Muscle layer of duodenum (tissue), 2 donors: Measurements from ENCODE around the gene D2HGDH.

Experiments
- H3K27ac ChIP-seq: one replicate; pipeline ENCODE4 v1.7.0; 2013; ENCODE audit warnings: mild to moderate bottlenecking, low read length
- H3K27me3 ChIP-seq: one replicate; pipeline ENCODE4 v1.7.0; 2013; ENCODE audit warnings: low read depth, mild to moderate bottlenecking, control low read depth, low read length
- H3K36me3 ChIP-seq, 2 donors: one replicate each; pipeline ENCODE4 v1.7.0; 2013; ENCODE audit warnings: low read length in 2 of 2, control low read depth in 1 of 2, mild to moderate bottlenecking in 1 of 2; ENCODE audit not compliant: insufficient read depth in 2 of 2, control insufficient read depth in 1 of 2
- H3K4me1 ChIP-seq, 2 donors: one replicate each; pipeline ENCODE4 v1.7.0; 2013; ENCODE audit warnings: low read length in 2 of 2, mild to moderate bottlenecking in 2 of 2, control low read depth in 1 of 2, moderate library complexity in 1 of 2; ENCODE audit not compliant: insufficient read depth in 2 of 2, control insufficient read depth in 1 of 2
- H3K4me3 ChIP-seq, 2 donors: one replicate each; pipeline ENCODE4 v1.7.0; 2013; ENCODE audit warnings: low read length in 2 of 2, low read depth in 1 of 2, mild to moderate bottlenecking in 1 of 2
- H3K9me3 ChIP-seq, 2 donors: one replicate each; pipeline ENCODE4 v1.7.0; 2013; ENCODE audit warnings: low read length in 2 of 2, control low read depth in 1 of 2, mild to moderate bottlenecking in 1 of 2; ENCODE audit not compliant: control insufficient read depth in 1 of 2
- donor health status: healthy.

D2HGDH gene

DNA sequence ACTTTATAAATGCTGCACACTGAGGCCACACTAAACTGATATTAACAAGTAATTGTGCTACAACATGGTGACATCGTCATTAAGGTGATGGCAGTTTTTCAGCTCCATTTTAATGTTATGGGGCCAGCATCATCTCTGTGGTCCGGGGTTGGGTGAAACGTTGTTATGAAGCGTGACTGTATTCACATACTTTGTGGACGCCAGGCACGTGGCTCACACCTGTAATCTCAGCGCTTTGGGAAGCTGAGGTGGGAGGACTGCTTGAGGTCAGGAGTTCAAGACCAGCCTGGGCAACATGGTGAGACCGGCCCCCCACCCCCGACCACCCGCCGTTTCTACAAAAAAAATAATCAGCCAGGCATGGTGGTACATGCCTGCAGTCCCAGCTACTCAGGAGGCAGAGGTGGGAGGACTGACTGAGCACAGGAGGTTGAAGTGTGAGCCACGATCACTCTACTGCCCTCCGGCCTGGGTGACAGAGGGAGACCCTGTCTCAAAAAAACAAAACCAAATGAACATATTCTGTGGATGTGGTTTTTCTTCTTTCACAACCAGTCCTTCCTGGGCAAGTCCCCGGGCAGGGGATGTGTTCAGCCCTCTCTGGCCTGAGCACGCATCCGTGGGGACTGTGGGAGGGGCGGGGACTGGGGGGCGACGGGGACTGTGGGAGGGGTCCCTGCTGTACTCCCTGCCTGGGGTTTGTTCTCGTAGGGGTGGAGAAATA lies 29.3 kb downstream of the D2HGDH start:
- no peak overlapping the region for H3K27ac ChIP-seq
- no peaks in the 10 kb centered on the region for H3K9me3 ChIP-seq
- H3K4me1 ChIP-seq: no peaks in the 10 kb centered on the region
- no peak overlapping the region for H3K4me3 ChIP-seq
- no peaks in the 10 kb centered on the region for H3K27me3 ChIP-seq
- H3K36me3 ChIP-seq: peaks cover 6 to 32% of the 10 kb centered on the region in 2 donors

GRCh38 chr2:241764275-241765241 lies 30.1 kb downstream of the D2HGDH start:
- H3K27ac ChIP-seq: no peak overlapping the region
- H3K27me3 ChIP-seq: no peaks in the 10 kb centered on the region
- H3K36me3 ChIP-seq: peaks cover 6 to 25% of the 10 kb centered on the region in 2 donors
- no peaks in the 10 kb centered on the region for H3K4me1 ChIP-seq
- no peaks in the 10 kb centered on the region for H3K9me3 ChIP-seq
- H3K4me3 ChIP-seq: no peak overlapping the region

GRCh38 chr2:241767464-241768250 lies 33.2 kb downstream of the D2HGDH start:
- peaks cover 0 to 7% of the 10 kb centered on the region in 2 donors for H3K4me1 ChIP-seq
- H3K27ac ChIP-seq: no peak overlapping the region
- no peaks in the 10 kb centered on the region for H3K27me3 ChIP-seq
- H3K9me3 ChIP-seq: no peaks in the 10 kb centered on the region
- no peak overlapping the region for H3K4me3 ChIP-seq
- H3K36me3 ChIP-seq: peaks cover 0 to 7% of the 10 kb centered on the region in 2 donors

- no peak overlapping the region for H3K27ac ChIP-seq
Observed at GRCh38 chr2:241768251-241768711, 33.9 kb downstream of the D2HGDH start.

DNA sequence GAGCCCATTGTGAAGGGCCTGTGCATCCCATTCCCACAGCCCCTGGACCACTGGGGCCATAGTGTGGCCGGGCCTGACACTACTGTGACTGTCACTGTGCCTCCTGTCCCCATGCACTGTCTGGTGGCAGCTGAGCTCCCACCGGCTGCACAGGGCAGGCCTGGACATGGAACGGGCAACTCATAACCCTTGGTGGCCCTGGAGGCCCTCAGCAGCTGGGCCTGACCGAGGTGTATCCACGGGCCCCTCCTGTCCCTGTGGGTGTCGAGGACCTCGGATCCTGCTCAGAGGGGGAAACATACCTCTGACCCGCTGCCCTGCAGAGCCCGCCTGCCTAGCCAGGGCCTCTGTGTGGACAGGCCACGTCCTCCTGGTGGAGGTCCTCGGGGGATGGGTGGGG lies 34.4 kb downstream of the D2HGDH start:
- Histone ChIP-seq H3K9me3 (no peaks in the 10 kb centered on the region), H3K36me3 (peaks cover 0 to 4% of the 10 kb centered on the region in 2 donors), H3K27ac (no peak overlapping the region), H3K4me3 (no peak overlapping the region), H3K4me1 (peaks cover 0 to 7% of the 10 kb centered on the region in 2 donors), H3K27me3 (no peaks in the 10 kb centered on the region)

More at GRCh38 chr2:241768251-241768711, 33.9 kb downstream of the D2HGDH start:
- no peak overlapping the region for H3K4me3 ChIP-seq
- no peaks in the 10 kb centered on the region for H3K27me3 ChIP-seq
- H3K9me3 ChIP-seq: no peaks in the 10 kb centered on the region
- H3K36me3 ChIP-seq: peaks cover 0 to 5% of the 10 kb centered on the region in 2 donors
- peaks cover 0 to 7% of the 10 kb centered on the region in 2 donors for H3K4me1 ChIP-seq

- H3K9me3 ChIP-seq: no peaks in the 10 kb centered on the region
- peaks cover 0 to 7% of the 10 kb centered on the region in 2 donors for H3K4me1 ChIP-seq
- H3K36me3 ChIP-seq: peaks cover 0 to 4% of the 10 kb centered on the region in 2 donors
- no peak overlapping the region for H3K27ac ChIP-seq
- H3K4me3 ChIP-seq: no peak overlapping the region
- H3K27me3 ChIP-seq: no peaks in the 10 kb centered on the region
Observed at GRCh38 chr2:241769819-241770184, 35.4 kb downstream of the D2HGDH start.

GRCh38 chr2:241770185-241770935 lies 35.9 kb downstream of the D2HGDH start:
- H3K9me3 ChIP-seq: no peaks in the 10 kb centered on the region
- H3K36me3 ChIP-seq: peaks cover 0 to 4% of the 10 kb centered on the region in 2 donors
- peaks cover 0 to 7% of the 10 kb centered on the region in 2 donors for H3K4me1 ChIP-seq
- H3K27me3 ChIP-seq: no peaks in the 10 kb centered on the region
- H3K4me3 ChIP-seq: no peak overlapping the region
- H3K27ac ChIP-seq: no peak overlapping the region

- no peaks in the 10 kb centered on the region for H3K9me3 ChIP-seq
- H3K36me3 ChIP-seq: peaks cover 0 to 4% of the 10 kb centered on the region in 2 donors
- peaks cover 0 to 7% of the 10 kb centered on the region in 2 donors for H3K4me1 ChIP-seq
- H3K4me3 ChIP-seq: no peak overlapping the region
- H3K27ac ChIP-seq: no peak overlapping the region
- no peaks in the 10 kb centered on the region for H3K27me3 ChIP-seq
Observed at GRCh38 chr2:241770936-241771285, 36.5 kb downstream of the D2HGDH start.

- Histone ChIP-seq H3K9me3 (no peaks in the 10 kb centered on the region), H3K36me3 (peaks cover 0 to 4% of the 10 kb centered on the region in 2 donors), H3K27me3 (peaks cover under 1% of the 10 kb centered on the region), H3K4me1 (peaks cover 0 to 7% of the 10 kb centered on the region in 2 donors), H3K27ac (no peak overlapping the region), H3K4me3 (no peak overlapping the region)
Observed at GRCh38 chr2:241771286-241772062, 37.0 kb downstream of the D2HGDH start.

DNA sequence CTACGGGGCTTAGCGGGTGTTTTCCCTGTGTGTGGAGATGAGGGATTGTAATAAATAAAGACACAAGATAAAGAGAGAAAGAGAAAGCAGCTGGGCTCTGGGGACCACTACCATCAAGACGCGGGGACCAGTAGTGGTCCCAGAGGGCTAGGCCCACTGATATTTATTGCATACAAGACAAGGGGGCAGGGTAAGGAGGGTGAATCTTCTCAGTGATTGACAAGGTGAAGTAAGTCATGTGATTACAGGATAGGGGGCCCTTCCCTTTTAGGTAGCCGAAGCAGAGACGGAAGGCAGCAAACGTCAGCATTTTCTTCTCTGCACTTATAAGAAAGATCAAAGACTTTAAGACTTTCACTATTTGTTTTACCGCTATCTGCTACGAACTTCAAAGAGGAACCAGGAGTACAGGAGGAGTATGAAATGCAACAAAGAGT lies 37.7 kb downstream of the D2HGDH start:
- Histone ChIP-seq H3K27ac (no peak overlapping the region), H3K9me3 (no peaks in the 10 kb centered on the region), H3K27me3 (peaks cover 5% of the 10 kb centered on the region), H3K4me3 (no peak overlapping the region), H3K4me1 (peaks cover 0 to 7% of the 10 kb centered on the region in 2 donors), H3K36me3 (peaks cover 0 to 4% of the 10 kb centered on the region in 2 donors)
